K562 (cell line): ENCODE data around the gene FOXJ3. TPM values are rescaled to one million over a fixed set of nuclear protein-coding genes. Genes with fewer than 3 reads are reported as not detected.

Source experiments
- ARHGAP35 ChIP-seq: fragments of 450-650 bp; IDR thresholded peaks from 2 replicates; pipeline ENCODE4 v1.6.1; 2018; ENCODE audit not compliant: partially characterized antibody
- CHD1 ChIP-seq: fragments of 200-600 bp; sonication (generic); IDR thresholded peaks from one replicate; pipeline ENCODE4 v1.6.1; 2012; ENCODE audit warnings: mild to moderate bottlenecking, moderate library complexity, low read length, inconsistent platforms
- E2F3 ChIP-seq: fragments of 250-450 bp; sonication (Bioruptor Pico); IDR thresholded peaks from 2 replicates; pipeline ENCODE4 v1.4.0; 2020; ENCODE audit warnings: mild to moderate bottlenecking
- HNRNPL ChIP-seq: fragments of 200-400 bp; formaldehyde crosslinking; IDR thresholded peaks from 2 replicates; pipeline ENCODE4 v1.6.1; 2017; ENCODE audit warnings: low read depth, mild to moderate bottlenecking, low read length
- KLF1 ChIP-seq: fragments of 450-650 bp; IDR thresholded peaks from 2 replicates; pipeline ENCODE4 v1.6.1; 2016; ENCODE audit warnings: missing genetic modification characterization, missing compliant biosample characterization
- KLF16 ChIP-seq: IDR thresholded peaks from 2 replicates; pipeline ENCODE4 v1.6.1; 2016; ENCODE audit warnings: antibody characterized with exemption
- POU5F1 ChIP-seq: fragments of 150-350 bp; IDR thresholded peaks from 2 replicates; pipeline ENCODE4 v1.6.1; 2014; ENCODE audit warnings: borderline replicate concordance, low read length, low read depth, mild to moderate bottlenecking; ENCODE audit not compliant: partially characterized antibody
- REST ChIP-seq, 2 experiments: fragments of 450-650 bp; formaldehyde crosslinking in 1 of 2; IDR thresholded peaks; 2 replicates each; pipeline versions ENCODE4 v1.4.0 to v1.6.1; 2014 to 2020; ENCODE audit warnings: mild to moderate bottlenecking in 2 of 2, borderline replicate concordance in 1 of 2, low read depth in 1 of 2
- SP1 ChIP-seq: sonication (generic); formaldehyde crosslinking; IDR thresholded peaks from 2 replicates; pipeline ENCODE4 v1.8.1; 2022; ENCODE audit warnings: mild to moderate bottlenecking, missing genetic modification reagents
- STAT5A ChIP-seq: IDR thresholded peaks from 2 replicates; pipeline ENCODE4 v1.6.1; 2012; ENCODE audit warnings: low read length, inconsistent platforms, borderline replicate concordance
- ZNF318 ChIP-seq, 2 experiments: fragments of 450-650 bp; IDR thresholded peaks; 2 replicates each; pipeline ENCODE4 v1.6.1; 2016; ENCODE audit warnings: mild to moderate bottlenecking in 2 of 2, borderline replicate concordance in 1 of 2, low read depth in 1 of 2, moderate library complexity in 1 of 2
- polyA plus RNA-seq, 8 experiments: library from polyadenylated mRNA; depleted of rRNA in 4 of 8; stranded (reverse) in 5 of 8; unstranded in 3 of 8; fragments of >200 nt; fragmentation: Nextera tagmentation in 2 of 8; fragmentation: Illumina TruSeq in 1 of 8; extraction: Ambion mirVana in 2 of 8; extraction: Trizol in 1 of 8; gene quantifications; 2 replicates each; pipeline versions ENCODE4 v1.2.1 to v1.2.3, GENCODE V29; 2011 to 2014; ENCODE audit warnings: inconsistent platforms in 1 of 8, missing spikeins in 1 of 8
- total RNA-seq, 7 experiments: library from RNA; depleted of rRNA in 6 of 7; stranded (reverse); fragments of >200 nt in 6 of 7; fragmentation: Illumina TruSeq in 2 of 7; extraction: Trizol in 2 of 7; gene quantifications; 2 replicates each; pipeline versions ENCODE4 v1.2.1 to v1.2.3, GENCODE V29; 2011 to 2021; ENCODE audit warnings: low replicate concordance in 1 of 7

The FOXJ3 gene
- total and polyA plus RNA-seq, 9 of the 15 experiments (the other 6 are each of a cell fraction or from before 2014, with no cell fraction given): 8.7 to 35.3 (median 23.4) TPM

- TF ChIP-seq REST (IDR thresholded peaks at IDR 0.05; ENCODE audit: borderline replicate concordance) (peak; percentile 49; the same call in 1 of the 2 replicates), REST (CRISPR knock-in tag; IDR thresholded peaks at IDR 0.05; ENCODE audit: low read depth) (no peak), ZNF318 (IDR thresholded peaks at IDR 0.05; ENCODE audit: borderline replicate concordance in 1 of 2, low read depth in 1 of 2) (no peak), POU5F1 (no peak), STAT5A (no peak), KLF1 (tag) (no peak), SP1 (no peak), CHD1 (no peak), HNRNPL (no peak), ARHGAP35 (no peak), E2F3 (CRISPR knock-in tag) (no peak), KLF16 (peak; percentile 47; the same call in 1 of the 2 replicates)
Observed at GRCh38 chr1:42173155-42173933, 161.7 kb downstream of the FOXJ3 start (continued).
